HepG2 (cell line): ENCODE results near the gene ITGB8. TPM values are rescaled to one million over a fixed set of nuclear protein-coding genes. Genes with fewer than 3 reads are reported as not detected.

Source experiments
- ATAC-seq: fragments of 200-7000 bp; cut with Tn5 transposase; 3 replicates; pipeline ENCODE4 v1.9.1; 2020; ENCODE audit warnings: mild to moderate bottlenecking, moderate library complexity
- BruUV-seq: library from RNA; stranded (reverse); fragments of 400-500 nt; replicated peaks from 2 replicates; lab custom pipeline; 2021; lab: Mats Ljungman, UMichigan
- CTCF ChIA-PET: fragments of 300-600 bp; formaldehyde crosslinking; extraction: SDS; loops from one replicate; lab custom pipeline; 2021; ENCODE audit warnings: low total read pairs, inconsistent platforms, low intra/inter-chr PET ratio; lab: Yijun Ruan, JAX
- POLR2A ChIA-PET: fragments of 350-600 bp; sonication (Branson Sonifier 250); formaldehyde crosslinking; loops from one replicate; lab custom pipeline; 2020; ENCODE audit warnings: antibody characterized with exemption, inconsistent platforms; lab: Yijun Ruan, JAX
- DNase-seq: peaks from one replicate; pipeline ENCODE4 v3.0.0-alpha.2; 2015; ENCODE audit warnings: low spot score
- FAIRE-seq: peaks from 3 replicates; lab custom pipeline; 2011; peaks lifted over from hg19 to GRCh38; lab: Jason Lieb, UNC
- H2AFZ ChIP-seq: one replicate; pipeline ENCODE4 v1.6.1; 2011; ENCODE audit warnings: low read length, inconsistent platforms
- H3K27ac ChIP-seq: fragments of 300-600 bp; 3 replicates; pipeline ENCODE4 v1.8.0; 2011; ENCODE audit warnings: mixed run types, mild to moderate bottlenecking, mixed read lengths, low read length, inconsistent platforms; ENCODE audit not compliant: insufficient read depth; ENCODE audit errors: extremely low read length
- H3K27me3 ChIP-seq, 2 experiments: fragments of 200-600 bp in 1 of 2; 2 replicates in 1 of 2; 3 replicates in 1 of 2; pipeline versions ENCODE4 v1.6.0 to v1.8.0; 2011; ENCODE audit warnings: low read length in 2 of 2, mild to moderate bottlenecking in 2 of 2, moderate library complexity in 2 of 2, inconsistent platforms in 1 of 2; ENCODE audit not compliant: insufficient read depth in 2 of 2, control insufficient read depth in 1 of 2
- H3K36me3 ChIP-seq, 2 experiments: fragments of 200-600 bp in 1 of 2; replicated peaks in 1 of 2; 2 replicates in 1 of 2; 3 replicates in 1 of 2; pipeline versions ENCODE4 v1.5.1 to v1.8.0; 2011; ENCODE audit warnings: low read length in 2 of 2, inconsistent platforms in 1 of 2; ENCODE audit not compliant: insufficient read depth in 2 of 2, control insufficient read depth in 1 of 2
- H3K4me1 ChIP-seq: 2 replicates; pipeline ENCODE4 v1.5.1; 2012; ENCODE audit warnings: low read length, inconsistent platforms; ENCODE audit not compliant: insufficient read depth
- H3K4me2 ChIP-seq: 2 replicates; pipeline ENCODE4 v1.6.0; 2011; ENCODE audit warnings: low read depth, low read length, inconsistent platforms
- H3K4me3 ChIP-seq, 3 experiments: fragments of 200-600 bp in 1 of 3; sonication (generic), shearing (Covaris generic) in 1 of 3; replicated peaks in 1 of 3; 2 replicates each; pipeline ENCODE4 v1.5.1; 2011 to 2016; ENCODE audit warnings: low read length in 3 of 3, inconsistent platforms in 2 of 3, low read depth in 2 of 3, mild to moderate bottlenecking in 2 of 3, control low read depth in 1 of 3, mixed read lengths in 1 of 3; ENCODE audit not compliant: insufficient read depth in 1 of 3
- H3K79me2 ChIP-seq: one replicate; pipeline ENCODE4 v1.6.1; 2011; ENCODE audit warnings: low read length, inconsistent platforms; ENCODE audit not compliant: insufficient read depth
- H3K9ac ChIP-seq: 2 replicates; pipeline ENCODE4 v1.6.0; 2011; ENCODE audit warnings: mild to moderate bottlenecking, low read depth, low read length, inconsistent platforms; ENCODE audit not compliant: insufficient read depth
- H3K9me3 ChIP-seq: 2 replicates; pipeline ENCODE4 v1.5.1; 2012; ENCODE audit warnings: mild to moderate bottlenecking, low read length
- H4K20me1 ChIP-seq: 2 replicates; pipeline ENCODE4 v1.6.0; 2011; ENCODE audit warnings: inconsistent platforms, mild to moderate bottlenecking, low read length, moderate library complexity; ENCODE audit not compliant: insufficient read depth
- FOXK2 ChIP-seq: fragments of 450-650 bp; IDR thresholded peaks from 2 replicates; pipeline ENCODE4 v1.6.1; 2016
- HMGXB4 ChIP-seq, 2 experiments: sonication (generic) in 1 of 2; formaldehyde crosslinking in 1 of 2; IDR thresholded peaks; 2 replicates each; pipeline versions ENCODE4 v1.4.0 to v1.6.1; 2018 to 2020; ENCODE audit warnings: missing genetic modification reagents in 2 of 2, borderline replicate concordance in 1 of 2, low read depth in 1 of 2, mild to moderate bottlenecking in 1 of 2, missing biosample characterization in 1 of 2
- HNRNPL ChIP-seq: fragments of 200-400 bp; formaldehyde crosslinking; IDR thresholded peaks from 2 replicates; pipeline ENCODE4 v1.6.1; 2017; ENCODE audit warnings: mild to moderate bottlenecking, low read depth, low read length
- KDM6A ChIP-seq: IDR thresholded peaks from 2 replicates; pipeline ENCODE4 v1.6.1; 2016; ENCODE audit warnings: low read depth
- SNAI1 ChIP-seq: sonication (generic); formaldehyde crosslinking; IDR thresholded peaks from 2 replicates; pipeline ENCODE4 v1.5.0; 2020; ENCODE audit warnings: mild to moderate bottlenecking, missing genetic modification reagents, borderline replicate concordance
- TGIF2 ChIP-seq: IDR thresholded peaks from 2 replicates; pipeline ENCODE4 v1.6.1; 2016; ENCODE audit warnings: control low read depth, missing compliant biosample characterization
- THAP8 ChIP-seq: sonication (generic); formaldehyde crosslinking; IDR thresholded peaks from 2 replicates; pipeline ENCODE4 v1.5.1; 2020; ENCODE audit warnings: missing genetic modification reagents, mild to moderate bottlenecking, borderline replicate concordance
- TRIM24 ChIP-seq: sonication (generic); formaldehyde crosslinking; IDR thresholded peaks from 2 replicates; pipeline ENCODE4 v1.8.0; 2022; ENCODE audit warnings: mild to moderate bottlenecking, missing genetic modification reagents
- ZBTB21 ChIP-seq: sonication (generic); formaldehyde crosslinking; IDR thresholded peaks from 2 replicates; pipeline ENCODE4 v1.4.0; 2020; ENCODE audit warnings: missing genetic modification reagents
- ZNF503 ChIP-seq: sonication (generic); formaldehyde crosslinking; IDR thresholded peaks from 2 replicates; pipeline ENCODE4 v1.4.0; 2020; ENCODE audit warnings: missing genetic modification reagents
- ZNF558 ChIP-seq: sonication (generic); formaldehyde crosslinking; IDR thresholded peaks from 2 replicates; pipeline ENCODE4 v1.9.0; 2022; ENCODE audit warnings: mild to moderate bottlenecking, missing genetic modification reagents, borderline replicate concordance
- WGBS: methylation state at CpG from one replicate; pipeline ENCODE4 v1.1.6; 2017; ENCODE audit warnings: low lambda C conversion rate; 5-methylcytosine and 5-hydroxymethylcytosine counted together
- in situ Hi-C: cut with HindIII; loops from 2 replicates; pipeline ENCODE4 v1.10.0; 2017; ENCODE audit warnings: low pct_unique_long_range_greater_than_20kb; ENCODE audit not compliant: extremely low pct_ligation_motif_present
- intact Hi-C: fragments of 100-400 bp; cut with micrococcal nuclease; formaldehyde crosslinking; loops from one replicate; pipeline ENCODE4 v1.10.0; 2022; ENCODE audit not compliant: unreplicated experiment
- polyA plus RNA-seq, 8 experiments: library from polyadenylated mRNA; depleted of rRNA in 3 of 8; stranded (reverse) in 7 of 8; unstranded in 1 of 8; fragments of >200 nt; fragmentation: Illumina TruSeq in 4 of 8; extraction: Trizol in 4 of 8; gene quantifications; 2 replicates each; pipeline versions ENCODE4 v1.2.1 to v1.2.3, GENCODE V29; 2011 to 2016; ENCODE audit warnings: low read depth in 4 of 8, missing spikeins in 1 of 8, mixed read lengths in 1 of 8; ENCODE audit not compliant: insufficient read depth in 1 of 8
- total RNA-seq, 5 experiments: library from RNA; depleted of rRNA; stranded (reverse); fragments of >200 nt; fragmentation: Illumina TruSeq; extraction: Trizol; gene quantifications; 2 replicates each; pipeline ENCODE4 v1.2.3, GENCODE V29; 2016; ENCODE audit warnings: low read depth in 1 of 5

Gene ITGB8
- total and polyA plus RNA-seq, 2 of the 13 experiments (the other 11 are each of a cell fraction or from before 2014, with no cell fraction given) = 0.01 TPM; not detected in 1

- Histone ChIP-seq H2AFZ (no peak overlapping the region), H3K36me3 (no peaks in the 10 kb centered on the region), H3K4me2 (no peak overlapping the region), H3K79me2 (no peaks in the 10 kb centered on the region), H3K4me3 (no peak overlapping the region), H3K27ac (no peak overlapping the region), H3K27me3 (no peaks in the 10 kb centered on the region), H3K9ac (no peak overlapping the region), H3K4me1 (no peaks in the 10 kb centered on the region), H4K20me1 (no peaks in the 10 kb centered on the region), H3K9me3 (no peaks in the 10 kb centered on the region)
- WGBS = 0% methylated on average over 7 of the region's 7 CpGs
- FAIRE-seq = no peak
- POLR2A ChIA-PET = no interaction called here
- CTCF ChIA-PET = no interaction called here
- in situ Hi-C loops = no loop called here
- intact Hi-C loops = no loop called here
- BruUV-seq = no TSS peak
- no peak for TF ChIP-seq TRIM24
- no peak for TF ChIP-seq ZNF503 (CRISPR knock-in tag)
- no peak for TF ChIP-seq TGIF2 (CRISPR knock-in tag)
- TF ChIP-seq ZNF558 (CRISPR knock-in tag) = no peak
- TF ChIP-seq HNRNPL = no peak
- no peak for TF ChIP-seq SNAI1
- no peak for TF ChIP-seq HMGXB4 (CRISPR knock-in tag; IDR thresholded peaks at IDR 0.05; ENCODE audit: borderline replicate concordance in 1 of 2, low read depth in 1 of 2)
- TF ChIP-seq KDM6A (CRISPR knock-in tag) = no peak
- no peak for TF ChIP-seq FOXK2
- no peak for TF ChIP-seq ZBTB21 (CRISPR knock-in tag)
- no peak for TF ChIP-seq THAP8 (CRISPR knock-in tag)
- no peak for ATAC-seq
- DNase-seq = no peak
These were observed 108.1 kb downstream of the ITGB8 start for GRCh38 chr7:20438694-20439376.
